Adrenal gland (tissue), 5 donors: ENCODE results near the gene SERTAD3.

Experiments used
- CTCF ChIP-seq, 6 experiments: fragments of 450-650 bp in 4 of 6; fragments of 200-600 bp in 2 of 6; sonication (generic) in 1 of 6; IDR thresholded peaks; 1 replicate in 5 of 6; 2 replicates in 1 of 6; pipeline versions ENCODE4 v1.5.1 to v1.8.0; 2016 to 2021; ENCODE audit warnings: antibody characterized with exemption in 6 of 6, mild to moderate bottlenecking in 2 of 6, moderate library complexity in 1 of 6
- POLR2A ChIP-seq, 2 donors: fragments of 450-650 bp; IDR thresholded peaks; one replicate each; pipeline ENCODE4 v1.6.1; 2017; ENCODE audit warnings: antibody characterized with exemption in 2 of 2, mild to moderate bottlenecking in 2 of 2, moderate library complexity in 1 of 2
- donor health status: DM: no; HTN: no; CAD: no.

GRCh38 chr19:40411958-40412499, 32.1 kb downstream of the SERTAD3 start:
- TF ChIP-seq CTCF (IDR thresholded peaks at IDR 0.05), result no peak
- TF ChIP-seq POLR2A (IDR thresholded peaks at IDR 0.05), result no peak
